Iris pigment epithelial cell (primary cell): ENCODE results near the gene S100A10.
A peak's percentile ranks its signal among the peaks of the same experiment; 100 is the strongest.

ENCODE experiments used
- DNase-seq: peaks from one replicate; pipeline ENCODE4 v3.0.0-alpha.2; 2011; ENCODE audit warnings: low read depth

Gene S100A10, protein sequence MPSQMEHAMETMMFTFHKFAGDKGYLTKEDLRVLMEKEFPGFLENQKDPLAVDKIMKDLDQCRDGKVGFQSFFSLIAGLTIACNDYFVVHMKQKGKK

GRCh38 chr1:151993734-151994496 lies at the start of gene S100A10:
S100A10 (minus strand) TSS chr1:151993859; CDS start chr1:151986230, 7,629 bp downstream.
- DNase-seq, result peak; percentile 79

- no peak for DNase-seq
Observed at GRCh38 chr1:152042030-152042429, 48.4 kb upstream of the S100A10 start.

- DNase-seq, result no peak
Observed at GRCh38 chr1:152039886-152040285, 46.2 kb upstream of the S100A10 start.

GRCh38 chr1:152039461-152039860 lies 45.8 kb upstream of the S100A10 start:
- DNase-seq, result no peak

DNA sequence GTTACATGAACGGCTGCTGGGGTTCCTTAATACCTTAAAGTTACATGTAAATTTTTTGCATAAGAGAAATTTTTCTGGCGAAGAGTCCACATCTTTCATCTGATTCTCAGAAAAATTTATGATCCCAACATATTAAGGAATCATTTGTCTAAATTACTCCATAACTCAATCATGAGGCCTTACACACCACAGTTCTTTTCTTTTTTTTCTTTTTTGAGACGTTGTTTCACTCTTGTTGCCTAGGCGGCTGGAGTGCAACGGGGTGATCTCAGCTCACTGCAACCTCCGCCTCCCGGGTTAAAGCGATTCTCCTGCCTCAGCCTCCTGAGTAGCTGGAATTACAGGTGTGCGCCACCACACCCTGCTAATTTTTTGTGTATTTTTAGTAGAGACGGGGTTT lies 45.2 kb upstream of the S100A10 start:
- no peak for DNase-seq

DNA sequence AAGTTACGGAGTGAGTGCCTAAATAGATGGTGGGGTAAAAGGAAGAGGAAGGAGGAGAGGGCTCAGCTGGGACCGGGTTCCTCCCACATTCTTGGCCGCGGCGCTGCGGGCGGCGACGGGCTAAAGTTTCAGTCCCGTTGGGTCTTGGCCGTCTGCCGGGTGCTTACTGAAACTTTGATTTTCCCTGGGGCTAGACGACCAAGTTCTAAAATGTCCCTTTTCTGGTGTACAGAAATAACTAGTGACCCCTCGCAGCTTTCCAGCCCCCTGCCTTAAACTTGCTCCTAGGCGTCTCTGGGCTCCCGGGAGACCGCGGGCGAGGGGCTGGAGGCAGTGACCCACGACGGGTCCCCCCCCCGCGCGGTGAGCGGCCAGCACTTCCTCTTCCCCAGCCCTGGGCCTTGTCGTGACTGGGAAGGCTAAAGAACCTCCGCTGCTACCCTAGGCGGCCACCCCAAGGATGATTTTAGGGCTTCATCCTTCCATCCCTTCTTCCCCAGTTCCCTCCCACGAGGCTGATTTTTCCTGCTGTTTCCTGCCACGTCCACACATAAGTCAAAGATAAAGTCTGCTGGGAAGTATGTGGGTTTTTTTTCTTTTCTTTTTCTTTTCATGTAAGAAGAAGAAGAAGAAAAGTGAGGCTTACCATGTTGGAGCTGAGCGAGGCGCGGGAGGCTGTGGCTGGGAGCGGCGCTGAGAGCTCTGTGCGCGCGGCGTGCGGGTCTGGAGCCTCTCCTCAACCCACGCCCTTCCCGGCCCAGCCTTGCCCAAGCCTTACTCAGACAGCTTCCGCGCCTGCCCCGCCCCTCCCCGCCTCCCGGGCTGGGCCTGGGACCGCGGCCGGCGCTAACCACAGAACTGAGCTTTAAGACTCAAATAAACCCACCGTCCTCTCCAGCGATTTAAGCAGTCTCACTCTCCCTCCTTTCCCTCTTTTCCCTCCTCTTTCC lies 42.9 kb upstream of the S100A10 start, which contains the start of gene S100A11:
S100A11 (minus strand) TSS at position 738 of the 950 bp plus-strand sequence; CDS start at position 649, 89 bp downstream.
- DNase-seq, result peak; percentile 93

GRCh38 chr1:152035539-152036266 lies 42.0 kb upstream of the S100A10 start:
- DNase-seq, result no peak

DNA sequence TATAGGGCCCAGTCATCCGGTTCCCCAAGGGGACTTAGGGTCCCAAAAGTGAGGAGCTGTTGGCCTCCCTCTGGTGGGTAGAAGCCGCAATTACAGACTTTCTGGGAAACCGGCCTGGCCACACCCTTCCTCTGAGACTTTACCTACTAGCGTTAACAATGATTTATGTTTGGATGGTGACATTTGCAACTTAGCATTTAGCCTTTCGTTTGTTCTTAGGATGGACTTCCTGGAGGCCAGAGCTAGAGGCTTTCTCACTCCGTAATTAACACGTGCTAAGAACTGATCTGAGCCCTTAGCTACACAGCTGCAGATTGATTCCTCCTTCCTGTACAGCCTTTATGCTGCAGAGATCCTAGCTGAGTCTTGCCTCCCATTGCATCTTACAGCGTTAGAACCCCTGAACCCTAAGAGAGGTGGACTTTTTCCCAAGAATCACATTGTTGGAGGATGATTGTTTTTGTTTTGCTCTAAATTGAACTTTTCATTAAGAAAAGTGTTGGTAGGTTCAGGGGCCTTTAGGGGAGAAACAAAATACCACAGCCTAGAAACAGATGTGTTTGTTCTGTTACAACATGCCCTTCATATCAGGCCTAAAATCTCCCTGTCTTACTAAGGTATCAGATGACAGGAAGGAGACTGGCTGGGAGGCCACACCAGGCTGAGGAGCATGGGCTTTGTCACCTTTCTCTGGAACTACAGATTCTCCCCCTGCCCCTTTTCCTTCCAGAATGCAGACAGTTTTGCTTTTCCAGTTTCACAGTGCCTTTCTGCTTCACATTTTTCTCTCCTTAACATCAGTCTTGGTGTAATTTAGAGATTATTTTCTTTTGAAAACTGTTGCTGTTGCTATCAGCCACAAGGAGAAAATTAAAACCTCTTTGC lies 41.2 kb upstream of the S100A10 start:
- DNase-seq, result peak; percentile 78

DNA sequence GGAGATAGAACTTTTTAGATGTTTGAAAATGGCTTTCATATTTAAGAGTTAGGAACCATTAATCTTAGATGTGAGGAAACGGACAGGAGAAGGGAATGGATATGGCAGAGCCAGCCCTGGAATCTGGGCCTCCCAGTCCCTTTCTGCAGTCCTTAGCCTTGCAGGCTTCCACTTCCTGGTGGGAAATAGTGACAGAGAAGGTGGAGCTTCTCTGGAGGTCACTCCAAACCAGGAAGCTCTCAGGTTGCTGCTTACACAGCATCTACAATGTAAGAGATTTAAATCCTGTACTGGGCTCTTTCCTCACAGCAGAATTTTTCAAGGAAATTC lies 40.6 kb upstream of the S100A10 start:
- DNase-seq, result no peak

GRCh38 chr1:152029929-152030211 lies 36.2 kb upstream of the S100A10 start:
- no peak for DNase-seq

- peak; percentile 79 for DNase-seq
Observed at GRCh38 chr1:152029144-152029928, 35.7 kb upstream of the S100A10 start.

- DNase-seq, result peak; percentile 62
Observed at GRCh38 chr1:152026895-152027294, 33.2 kb upstream of the S100A10 start.

DNA sequence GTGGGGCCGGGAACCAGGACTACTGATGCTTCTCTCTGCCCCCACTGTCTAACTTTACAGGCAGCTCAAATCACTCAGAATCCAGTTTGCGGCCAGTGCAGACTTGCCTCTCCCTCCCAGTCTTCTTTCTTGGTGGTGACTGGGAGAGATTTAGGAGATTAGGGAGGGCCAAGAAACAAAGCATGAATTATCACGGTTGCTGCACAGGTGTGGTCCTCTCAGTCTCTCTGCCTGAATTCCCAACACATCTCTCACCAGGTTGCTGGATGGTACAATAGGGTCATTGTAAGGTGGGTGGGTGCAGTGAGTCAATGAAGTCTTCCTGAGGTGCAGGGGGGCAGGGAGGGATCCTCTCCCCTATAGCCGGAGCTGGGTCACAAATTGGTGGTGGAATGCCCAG lies 30.6 kb upstream of the S100A10 start:
- no peak for DNase-seq

DNA sequence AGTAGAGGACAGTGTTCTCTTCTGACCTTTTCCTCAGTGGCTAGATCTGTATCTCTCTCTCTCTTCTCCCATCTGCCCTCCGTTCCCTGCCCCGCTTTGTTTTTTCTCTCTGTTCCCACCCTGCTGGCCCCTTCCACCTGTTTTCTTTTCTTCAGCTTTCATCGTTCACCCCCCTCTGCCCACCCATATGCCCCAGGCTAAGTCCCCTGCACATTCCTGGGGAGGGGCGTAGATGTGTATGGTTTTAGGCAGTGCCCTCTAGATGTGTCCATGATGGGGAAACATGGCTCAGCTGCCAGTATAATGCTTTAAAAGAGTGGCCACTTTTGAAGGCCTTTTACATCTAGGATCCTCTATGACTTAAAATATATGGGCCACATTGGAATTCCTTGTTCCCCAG lies 29.6 kb upstream of the S100A10 start:
- no peak for DNase-seq

GRCh38 chr1:152022474-152022873 lies 28.8 kb upstream of the S100A10 start:
- DNase-seq, result no peak

DNA sequence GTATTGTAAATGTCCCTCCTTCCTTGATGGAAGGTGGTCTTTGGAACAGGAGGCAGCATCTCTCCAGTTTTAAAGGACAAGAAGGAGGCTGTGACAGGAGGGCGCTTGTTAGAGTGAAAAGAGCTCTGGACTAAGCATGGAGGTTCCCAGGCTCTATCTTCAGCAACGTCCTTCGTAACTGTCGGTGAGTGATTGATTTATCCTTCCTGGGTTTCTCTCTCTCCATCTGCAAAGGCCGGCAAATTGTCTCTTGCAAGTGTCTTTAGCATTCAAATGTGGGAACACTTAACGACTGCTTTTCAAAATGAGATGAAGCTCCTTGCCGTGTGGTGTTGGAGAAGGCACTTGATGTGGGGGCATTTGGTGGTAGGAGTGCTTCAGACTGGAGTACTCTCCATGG lies 27.9 kb upstream of the S100A10 start:
- DNase-seq, result no peak

GRCh38 chr1:152020849-152021248 lies 27.2 kb upstream of the S100A10 start:
- DNase-seq, result peak; percentile 45

GRCh38 chr1:152018537-152018936 lies 24.9 kb upstream of the S100A10 start:
- peak; percentile 57 for DNase-seq

GRCh38 chr1:152015766-152016165 lies 22.1 kb upstream of the S100A10 start:
- DNase-seq, result no peak

GRCh38 chr1:152014943-152015342 lies 21.3 kb upstream of the S100A10 start:
- DNase-seq, result no peak
